Bronchial epithelial cell (primary cell): Measurements from ENCODE around the gene KCTD1. TPM values are rescaled to one million over a fixed set of nuclear protein-coding genes. Genes with fewer than 3 reads are reported as not detected.
A peak's percentile ranks its signal among the peaks of the same experiment; 100 is the strongest.

Experiments
- DNase-seq: peaks from one replicate; pipeline ENCODE4 v3.0.0-alpha.2; 2010; ENCODE audit warnings: low read depth
- FAIRE-seq: peaks from 2 replicates; lab custom pipeline; 2011; peaks lifted over from hg19 to GRCh38; lab: Jason Lieb, UNC
- H3K27me3 ChIP-seq: 2 replicates; pipeline ENCODE4 v1.5.1; 2011; ENCODE audit warnings: low read length; ENCODE audit not compliant: control insufficient read depth, insufficient read depth
- H3K36me3 ChIP-seq: 2 replicates; pipeline ENCODE4 v1.5.1; 2011; ENCODE audit warnings: low read length; ENCODE audit not compliant: control insufficient read depth, insufficient read depth
- H3K4me3 ChIP-seq: 2 replicates; pipeline ENCODE4 v1.5.1; 2011; ENCODE audit warnings: mild to moderate bottlenecking, low read depth, low read length, control low read depth
- total RNA-seq: library from RNA; depleted of rRNA; stranded (reverse); fragments of >200 nt; gene quantifications from 2 replicates; pipeline ENCODE4 v1.2.1, GENCODE V29; 2014
- TF ChIP-seq, protein P1 (sequence below): IDR thresholded peaks from 2 replicates; pipeline ENCODE4 v1.5.1; 2011; ENCODE audit warnings: mild to moderate bottlenecking, moderate library complexity, low read length, control low read depth, inconsistent platforms; ENCODE audit not compliant: insufficient read depth, severe bottlenecking

KCTD1 gene
- total RNA-seq, 1 donor from 2014 or later: 16.6 TPM

DNA sequence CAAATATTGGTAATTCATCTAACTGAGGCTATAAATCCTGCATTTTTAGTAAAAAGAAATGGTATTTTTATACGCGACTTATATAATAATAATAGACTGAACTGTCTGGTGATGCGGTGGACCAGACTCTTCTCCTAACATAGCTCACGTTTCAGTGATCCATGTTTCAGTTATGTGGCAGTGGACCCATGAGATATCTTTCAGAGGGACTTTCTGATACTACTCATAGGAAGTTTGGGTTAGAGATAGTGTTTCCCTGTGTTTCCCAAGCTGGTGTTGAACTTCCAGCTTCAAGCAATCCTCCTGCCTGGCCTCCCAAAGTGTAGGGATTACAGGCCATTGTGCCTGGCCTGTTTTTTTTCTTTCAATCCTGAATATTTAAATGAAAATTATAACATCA lies 59.2 kb downstream of the KCTD1 start:
- H3K27me3 ChIP-seq: no peaks in the 10 kb centered on the region
- peak; percentile 57 for DNase-seq
- H3K4me3 ChIP-seq: no peak overlapping the region
- TF ChIP-seq, protein P1, sequence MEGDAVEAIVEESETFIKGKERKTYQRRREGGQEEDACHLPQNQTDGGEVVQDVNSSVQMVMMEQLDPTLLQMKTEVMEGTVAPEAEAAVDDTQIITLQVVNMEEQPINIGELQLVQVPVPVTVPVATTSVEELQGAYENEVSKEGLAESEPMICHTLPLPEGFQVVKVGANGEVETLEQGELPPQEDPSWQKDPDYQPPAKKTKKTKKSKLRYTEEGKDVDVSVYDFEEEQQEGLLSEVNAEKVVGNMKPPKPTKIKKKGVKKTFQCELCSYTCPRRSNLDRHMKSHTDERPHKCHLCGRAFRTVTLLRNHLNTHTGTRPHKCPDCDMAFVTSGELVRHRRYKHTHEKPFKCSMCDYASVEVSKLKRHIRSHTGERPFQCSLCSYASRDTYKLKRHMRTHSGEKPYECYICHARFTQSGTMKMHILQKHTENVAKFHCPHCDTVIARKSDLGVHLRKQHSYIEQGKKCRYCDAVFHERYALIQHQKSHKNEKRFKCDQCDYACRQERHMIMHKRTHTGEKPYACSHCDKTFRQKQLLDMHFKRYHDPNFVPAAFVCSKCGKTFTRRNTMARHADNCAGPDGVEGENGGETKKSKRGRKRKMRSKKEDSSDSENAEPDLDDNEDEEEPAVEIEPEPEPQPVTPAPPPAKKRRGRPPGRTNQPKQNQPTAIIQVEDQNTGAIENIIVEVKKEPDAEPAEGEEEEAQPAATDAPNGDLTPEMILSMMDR: no peak
- no peak for FAIRE-seq
- peaks cover 4% of the 10 kb centered on the region for H3K36me3 ChIP-seq

DNA sequence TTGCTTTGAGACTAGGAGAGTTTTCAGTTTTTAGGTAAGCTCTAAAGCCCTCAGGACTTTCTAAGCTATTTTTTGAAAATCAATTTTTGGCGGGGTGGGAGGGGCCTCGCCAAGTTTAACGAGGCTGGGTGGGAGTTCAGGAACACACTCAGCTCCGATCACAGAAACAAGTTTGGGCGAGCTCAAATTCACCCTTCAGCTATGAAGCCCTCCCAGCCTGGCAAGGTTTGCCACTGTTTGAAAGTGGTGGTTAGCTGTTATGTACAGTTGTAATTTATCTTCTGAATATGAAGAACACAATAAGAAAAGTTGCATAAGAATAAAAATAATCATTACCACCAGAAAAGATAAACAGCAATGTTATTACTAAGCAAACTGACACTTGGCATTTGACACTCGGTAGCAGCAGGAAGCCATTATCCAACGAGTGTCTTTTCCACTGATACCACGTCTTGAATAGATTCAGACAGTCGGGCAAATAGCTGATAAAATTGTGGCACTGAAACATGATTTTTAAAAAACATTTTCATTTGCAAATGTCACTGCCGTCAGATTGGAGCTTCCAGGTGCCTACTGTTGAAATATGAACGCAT lies 59.8 kb downstream of the KCTD1 start:
- Histone ChIP-seq H3K27me3 (no peaks in the 10 kb centered on the region), H3K4me3 (no peak overlapping the region), H3K36me3 (peaks cover 4% of the 10 kb centered on the region)
- FAIRE-seq: no peak
- TF ChIP-seq, protein P1: no peak
- peak; percentile 92 for DNase-seq

DNA sequence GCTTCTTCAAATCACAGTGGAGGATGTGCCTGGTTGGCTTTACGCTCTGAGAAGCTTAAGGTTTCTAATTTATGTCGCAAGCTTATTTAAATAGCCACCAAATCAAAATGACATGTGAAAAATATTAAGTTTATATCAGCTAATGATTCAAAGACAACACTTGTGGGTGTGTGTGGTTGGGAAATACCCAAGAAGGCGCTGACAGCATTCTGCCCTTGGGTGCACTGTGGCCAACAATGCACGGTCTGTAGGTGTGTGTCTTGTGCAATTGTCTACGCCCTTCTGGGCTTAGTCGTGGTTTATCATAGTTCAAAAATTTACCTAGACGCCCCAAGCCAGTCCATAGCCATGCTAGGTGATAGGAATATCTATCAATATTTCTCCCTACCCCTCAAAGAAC lies 60.9 kb downstream of the KCTD1 start:
- Histone ChIP-seq H3K4me3 (no peak overlapping the region), H3K27me3 (no peaks in the 10 kb centered on the region), H3K36me3 (peaks cover 4% of the 10 kb centered on the region)
- FAIRE-seq: peak; percentile 52
- peak; percentile 98 for DNase-seq
- TF ChIP-seq, protein P1: no peak

DNA sequence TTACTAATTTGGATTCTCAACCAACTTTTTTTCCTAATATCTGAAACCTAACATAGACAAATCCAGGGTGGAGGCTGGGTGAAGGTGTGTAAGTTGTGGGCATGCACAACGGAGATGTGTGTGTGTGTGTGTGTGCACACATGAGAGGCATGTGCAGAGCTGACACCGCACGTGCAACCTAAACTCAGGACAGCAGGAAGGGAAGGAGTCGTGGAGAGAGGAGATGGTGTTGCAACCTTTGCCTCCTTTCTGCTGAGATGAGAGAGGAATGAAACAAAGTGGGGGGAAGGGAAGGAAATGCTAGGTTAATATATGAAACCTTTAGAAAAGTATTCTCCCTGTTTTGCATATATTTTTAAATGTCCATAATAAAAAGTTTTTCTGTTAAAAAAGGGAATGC lies 64.7 kb downstream of the KCTD1 start:
- DNase-seq (no peak), FAIRE-seq (no peak)
- TF ChIP-seq, protein P1: no peak
- H3K36me3 ChIP-seq: peaks cover 2% of the 10 kb centered on the region
- H3K4me3 ChIP-seq: no peak overlapping the region
- H3K27me3 ChIP-seq: no peaks in the 10 kb centered on the region

DNA sequence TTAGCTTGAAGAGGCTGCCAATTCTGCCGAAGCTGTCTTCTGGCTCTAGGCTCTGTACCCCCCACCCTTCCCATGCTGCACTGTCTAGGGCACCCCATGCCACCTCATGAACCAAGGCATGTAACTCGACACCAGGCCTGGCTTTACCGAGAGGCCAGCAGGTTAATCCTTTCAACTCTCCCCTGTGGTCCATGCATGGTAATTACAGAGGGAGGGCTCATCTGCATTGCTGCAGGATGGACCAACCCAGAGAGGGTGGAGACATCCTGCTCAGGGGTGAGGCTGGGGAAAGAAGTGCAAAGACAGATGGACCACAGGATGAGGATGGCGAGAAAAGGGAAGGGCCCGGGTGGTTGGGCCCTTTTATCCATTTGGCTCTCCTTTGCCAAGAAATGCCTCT lies 65.8 kb downstream of the KCTD1 start:
- no peak for DNase-seq
- FAIRE-seq: no peak
- Histone ChIP-seq H3K27me3 (no peaks in the 10 kb centered on the region), H3K4me3 (no peak overlapping the region), H3K36me3 (peaks cover 2% of the 10 kb centered on the region)
- TF ChIP-seq, protein P1: no peak
